H1 (cell line): ENCODE data around the gene PIGA. TPM values are rescaled to one million over a fixed set of nuclear protein-coding genes. Genes with fewer than 3 reads are reported as not detected.

Experiments
- POLR2AphosphoS5 ChIP-seq: IDR thresholded peaks from 2 replicates; pipeline ENCODE4 v1.6.1; 2011; ENCODE audit warnings: low read depth, low read length
- polyA plus RNA-seq, 7 experiments: library from polyadenylated mRNA; depleted of rRNA in 3 of 7; stranded (reverse) in 5 of 7; unstranded in 2 of 7; fragments of >200 nt in 5 of 7; fragments of 200-250 nt in 2 of 7; gene quantifications; 1 replicate in 5 of 7; 2 replicates in 1 of 7; 4 replicates in 1 of 7; pipeline versions ENCODE4 v1.2.1 to v1.2.3, GENCODE V29; 2011 to 2013; ENCODE audit warnings: missing spikeins in 2 of 7, mixed read lengths in 2 of 7
- total RNA-seq: library from RNA; stranded (reverse); fragmentation: NEBNext Ultra II Directional; extraction: Animal tissue kit (Norgen Biotek cat#: 25700); gene quantifications from 2 replicates; pipeline ENCODE4 v1.2.1, GENCODE V29; 2021

The PIGA gene
- total and polyA plus RNA-seq, 2 of the 8 experiments (the other 6 are each of a cell fraction or from before 2014, with no cell fraction given): 5.0 to 13.4 TPM

- no peak for TF ChIP-seq POLR2AphosphoS5
These were observed 24.2 kb downstream of the PIGA start (continued) for GRCh38 chrX:15311119-15311518.
